CD4-positive, alpha-beta T cell treated with Interleukin-15 for 4 hours (primary cell): Measurements from ENCODE around the gene TRAFD1.

Source experiments
- DNase-seq: peaks from one replicate; pipeline ENCODE4 v3.0.0-alpha.2; 2020; ENCODE audit warnings: low spot score

The TRAFD1 gene

DNA sequence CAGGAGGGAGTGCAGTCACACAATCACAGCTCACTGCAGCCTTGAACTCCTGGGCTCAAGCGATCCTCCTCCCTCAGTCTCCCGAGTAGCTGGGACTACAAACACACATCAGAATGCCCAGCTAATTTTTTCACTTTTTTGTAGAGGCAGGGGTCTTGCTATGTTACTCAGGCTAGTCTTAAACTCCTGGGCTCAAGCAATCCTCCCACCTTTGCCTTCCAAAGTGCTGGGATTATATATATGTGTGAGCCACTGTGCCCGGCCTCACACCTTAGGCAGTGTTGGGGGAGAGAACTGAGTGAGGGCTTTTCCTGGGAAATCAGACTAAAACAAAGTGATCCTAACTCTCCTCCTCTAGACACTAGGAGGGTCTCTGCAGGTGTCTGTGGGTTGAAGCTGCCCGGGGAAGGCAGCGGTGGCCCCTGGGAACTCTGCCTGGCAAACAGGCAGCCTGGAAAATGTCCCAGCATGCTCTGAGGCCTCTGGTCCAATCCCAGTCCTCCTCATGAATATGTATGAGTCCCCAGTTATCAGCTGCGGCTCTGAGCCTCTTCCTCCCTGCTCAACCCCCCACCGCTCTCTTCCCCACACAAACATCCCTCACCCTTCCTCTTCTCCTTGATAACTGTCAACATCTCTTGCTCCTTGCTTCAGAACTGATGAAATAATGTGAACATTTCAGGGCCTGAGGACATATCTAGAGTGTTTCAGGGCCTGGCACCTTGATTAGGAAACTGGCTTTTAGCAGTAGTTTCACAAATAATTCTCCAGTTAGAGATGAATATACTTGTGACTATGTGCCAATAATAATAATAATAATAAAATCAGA is 8.9 kb upstream of the TRAFD1 start:
- no peak for DNase-seq

DNA sequence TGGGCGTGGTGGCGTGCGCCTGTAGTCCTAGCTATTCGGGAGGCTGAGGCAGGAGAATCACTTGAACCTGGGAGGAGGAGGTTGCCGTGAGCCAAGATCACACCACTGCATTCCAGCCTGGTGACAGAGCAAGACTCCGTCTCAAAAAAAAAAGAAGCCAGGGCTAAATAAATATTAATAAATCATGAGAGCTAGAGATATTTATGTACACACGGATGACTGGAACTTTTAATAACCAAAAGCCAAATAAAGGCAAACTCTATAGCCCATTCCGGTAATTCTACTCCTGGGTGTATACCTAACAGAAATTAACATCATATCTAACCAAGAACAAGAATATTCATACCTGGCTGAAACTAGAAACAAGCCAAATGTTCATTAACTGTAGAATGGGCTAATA is 7.7 kb upstream of the TRAFD1 start:
- DNase-seq = no peak

DNA sequence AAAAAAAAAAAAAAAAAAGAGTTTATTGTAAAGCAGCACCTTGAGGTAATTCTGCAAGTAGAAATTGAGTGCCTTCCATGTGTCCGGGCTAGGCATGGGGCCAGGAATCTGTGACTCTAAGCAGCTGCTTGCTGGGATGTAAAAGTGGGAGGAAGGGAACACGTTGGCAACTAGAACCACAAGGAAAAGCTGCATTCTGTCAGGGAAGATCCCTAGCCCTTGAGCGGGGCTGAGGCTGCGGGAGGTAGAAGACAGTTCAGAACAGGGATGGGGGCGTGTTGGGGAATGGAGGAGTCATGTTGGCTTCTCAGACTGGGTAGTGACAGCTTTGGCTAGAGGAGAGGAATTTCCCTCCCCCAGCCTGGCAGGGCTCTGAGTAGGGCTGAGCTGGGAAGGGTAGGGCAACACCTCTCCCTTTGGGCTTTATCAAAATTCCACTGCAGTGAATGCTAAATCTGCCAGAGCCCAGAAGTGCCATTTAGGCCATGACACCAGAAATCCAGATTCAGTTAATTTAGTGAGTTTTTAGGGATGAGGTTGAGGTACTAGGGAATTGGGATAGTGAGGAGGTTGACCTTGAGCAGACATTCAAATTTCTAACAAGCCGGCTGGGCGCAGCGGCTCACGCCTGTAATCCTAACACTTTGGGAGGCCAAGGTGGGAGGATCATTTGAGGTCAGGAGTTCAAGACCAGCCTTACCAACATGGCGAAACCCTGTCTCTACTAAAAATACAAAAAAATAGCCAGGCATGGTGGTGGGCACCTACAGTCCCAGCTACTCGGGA is 3.4 kb upstream of the TRAFD1 start:
- DNase-seq = no peak

DNA sequence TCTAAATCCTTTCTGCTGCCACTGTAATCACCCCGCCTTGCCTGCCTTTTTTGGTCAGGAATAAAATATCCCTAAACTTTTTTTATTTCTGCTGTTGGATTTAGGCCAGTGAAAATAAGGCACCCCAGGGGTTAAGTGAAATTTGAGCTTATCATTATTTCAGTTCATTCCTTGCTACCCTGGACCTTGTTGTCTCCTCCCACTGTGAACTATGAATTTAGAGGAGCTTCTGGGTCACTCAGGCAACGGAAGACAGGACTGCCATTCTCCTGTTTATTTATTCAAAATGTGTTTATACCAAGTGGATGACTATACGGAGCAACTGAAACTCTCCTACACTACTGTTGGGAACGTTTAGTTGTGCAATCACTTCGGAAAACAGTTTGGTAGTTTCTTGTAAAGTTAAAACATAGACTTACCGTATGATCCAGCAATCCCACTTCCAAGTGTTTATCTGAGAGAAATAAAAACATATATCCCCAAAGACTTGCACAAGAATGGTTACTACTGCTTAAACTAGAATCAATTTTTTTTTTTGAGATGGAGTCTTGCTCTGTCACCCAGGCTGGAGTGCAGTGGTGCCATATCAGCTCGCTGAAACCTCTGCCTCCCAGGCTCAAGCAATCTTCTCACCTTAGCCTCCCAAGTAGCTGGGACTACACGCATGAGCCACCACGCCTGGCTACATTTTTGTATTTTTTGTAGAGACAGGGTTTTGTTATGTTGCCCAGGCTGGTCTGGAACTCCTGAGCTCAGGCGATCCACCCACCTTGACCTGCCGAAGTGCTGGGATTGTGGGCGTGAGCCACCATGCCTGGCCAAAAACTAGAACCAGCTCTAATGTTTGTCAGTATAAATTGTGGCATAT is 2.3 kb upstream of the TRAFD1 start:
- no peak for DNase-seq

DNA sequence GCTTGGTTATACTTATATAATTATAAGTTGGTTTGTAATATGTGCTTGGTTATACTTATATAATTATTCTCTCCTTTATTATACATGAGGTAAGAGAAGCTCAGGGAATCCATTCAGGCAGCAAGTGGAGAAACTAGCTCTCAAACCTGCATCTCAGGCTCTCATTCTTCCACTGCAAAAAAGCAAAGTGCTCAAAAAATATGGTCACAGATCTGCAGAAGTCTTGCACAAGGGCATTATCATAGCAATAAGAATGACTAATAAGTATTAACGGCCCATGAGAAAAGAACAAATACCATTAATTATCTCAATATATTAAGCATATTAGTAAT is 476 bp upstream of the TRAFD1 start:
- DNase-seq = no peak

DNA sequence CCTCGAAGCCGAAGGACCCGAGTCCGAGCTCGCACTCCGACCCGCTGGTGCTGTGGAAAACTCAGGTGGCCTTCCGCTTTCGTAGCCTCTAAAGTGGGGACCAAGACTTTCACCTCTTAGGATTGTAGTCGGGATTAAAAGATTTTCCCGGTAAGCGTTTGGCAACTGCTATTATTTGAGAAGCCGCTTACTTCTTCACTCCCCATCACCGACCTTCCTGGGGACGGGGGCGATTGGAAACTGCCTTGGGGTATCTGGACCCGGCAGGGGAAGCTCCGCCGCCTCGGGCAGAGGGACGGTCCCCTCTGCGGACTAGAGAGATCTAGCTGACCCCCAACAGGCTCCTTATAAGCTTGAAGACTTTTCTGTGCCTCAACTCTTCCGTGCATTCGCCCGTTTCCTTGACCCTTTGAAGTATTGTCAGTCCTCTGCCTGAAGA is 659 bp downstream of the TRAFD1 start:
- DNase-seq = no peak

DNA sequence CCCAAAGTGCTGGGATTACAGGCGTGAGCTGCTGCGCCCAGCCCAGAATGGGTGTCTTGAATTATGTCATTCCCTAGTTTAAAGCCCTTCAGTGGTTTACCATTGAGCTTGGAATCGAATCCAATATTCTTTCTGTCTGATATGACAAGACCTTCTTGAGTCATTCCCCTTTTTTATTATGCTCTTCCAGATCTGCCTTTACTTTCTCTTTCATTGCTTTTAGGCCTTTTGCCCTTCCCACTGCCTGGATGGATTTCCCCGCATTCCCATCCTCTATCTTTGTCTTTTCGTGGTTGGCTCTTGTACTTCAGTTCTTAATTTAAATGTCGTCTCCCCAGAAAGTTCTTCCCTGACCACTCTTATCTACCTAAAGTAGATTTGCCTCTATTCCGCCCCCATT is 1.6 kb downstream of the TRAFD1 start:
- no peak for DNase-seq

DNA sequence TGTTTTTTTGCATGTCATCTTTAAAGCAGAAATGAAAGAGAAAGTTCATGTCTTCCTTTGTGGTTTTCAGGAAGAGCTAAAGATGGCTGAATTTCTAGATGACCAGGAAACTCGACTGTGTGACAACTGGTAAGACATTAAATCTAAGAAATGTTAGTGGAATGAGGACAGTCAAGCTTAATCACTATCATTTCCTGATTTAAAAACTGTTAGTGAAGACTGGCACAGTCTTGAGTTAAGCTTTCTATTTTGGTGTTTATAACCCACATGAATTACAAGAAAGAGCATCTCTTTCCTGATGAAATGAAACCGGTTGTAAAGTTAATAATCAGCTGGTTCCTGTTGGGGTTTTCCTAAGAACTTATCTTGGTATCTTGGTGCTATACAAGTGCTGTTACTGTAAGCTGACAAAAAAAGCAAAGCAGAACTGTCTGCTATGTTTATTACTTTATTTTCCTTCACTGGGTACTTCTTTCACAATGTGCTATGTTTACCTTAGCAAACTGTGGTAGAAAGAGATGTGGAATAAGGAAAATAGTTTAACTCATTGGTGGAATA is 5.2 kb downstream of the TRAFD1 start:
- DNase-seq = peak; percentile 78

DNA sequence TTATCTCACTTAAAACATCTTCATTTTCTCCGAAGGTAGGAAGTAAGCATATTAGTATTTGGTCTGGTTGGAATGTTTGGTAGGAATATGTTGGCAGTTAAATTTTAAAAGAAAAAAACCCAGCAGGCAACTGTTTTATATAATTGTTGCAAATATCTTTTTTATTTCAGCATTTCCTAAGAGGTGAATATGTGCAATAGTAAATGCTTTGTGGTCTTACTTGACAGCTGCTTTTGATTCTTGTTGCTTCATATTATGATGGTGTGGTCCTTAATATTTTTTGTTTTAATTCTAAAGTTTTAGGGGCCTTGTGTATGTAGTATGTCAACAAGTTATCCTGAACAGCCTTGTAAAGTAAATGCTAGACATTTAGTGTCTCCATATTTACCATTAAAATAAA is 6.3 kb downstream of the TRAFD1 start:
- no peak for DNase-seq

DNA sequence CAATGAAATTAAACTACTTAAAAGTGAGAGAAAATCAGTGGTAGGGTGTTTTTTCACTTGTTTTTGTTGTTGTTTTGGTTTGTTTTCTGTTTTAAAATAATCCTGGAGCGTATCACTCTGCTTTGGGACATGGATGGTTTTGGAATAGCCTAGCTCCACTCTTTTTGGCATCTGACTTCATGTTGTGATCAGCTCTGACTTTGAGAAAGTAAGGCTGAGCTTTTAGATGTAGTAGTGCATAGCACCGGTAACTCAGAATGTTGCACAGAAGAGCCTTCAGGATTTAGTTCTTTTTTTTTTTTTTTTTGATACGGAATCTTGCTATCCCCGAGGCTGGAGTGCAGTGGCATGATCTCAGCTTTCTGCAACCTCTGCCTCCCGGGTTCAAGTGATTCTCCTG is 8.1 kb downstream of the TRAFD1 start:
- DNase-seq = no peak

DNA sequence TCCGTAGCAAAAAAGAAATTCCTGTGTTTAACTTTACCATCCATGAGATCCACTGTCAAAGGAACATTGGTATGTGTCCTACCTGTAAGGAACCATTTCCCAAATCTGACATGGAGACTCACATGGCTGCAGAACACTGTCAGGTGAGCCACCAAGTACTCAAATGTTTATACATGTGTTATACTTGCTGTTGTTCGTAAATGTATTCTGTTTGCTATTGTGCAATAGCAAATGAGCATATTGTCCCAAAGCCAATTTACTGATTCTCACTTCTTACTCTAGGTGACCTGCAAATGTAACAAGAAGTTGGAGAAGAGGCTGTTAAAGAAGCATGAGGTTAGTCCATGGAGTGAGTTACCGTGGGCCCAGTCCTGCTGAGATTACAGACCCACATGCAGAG is 9.4 kb downstream of the TRAFD1 start:
- DNase-seq = no peak

DNA sequence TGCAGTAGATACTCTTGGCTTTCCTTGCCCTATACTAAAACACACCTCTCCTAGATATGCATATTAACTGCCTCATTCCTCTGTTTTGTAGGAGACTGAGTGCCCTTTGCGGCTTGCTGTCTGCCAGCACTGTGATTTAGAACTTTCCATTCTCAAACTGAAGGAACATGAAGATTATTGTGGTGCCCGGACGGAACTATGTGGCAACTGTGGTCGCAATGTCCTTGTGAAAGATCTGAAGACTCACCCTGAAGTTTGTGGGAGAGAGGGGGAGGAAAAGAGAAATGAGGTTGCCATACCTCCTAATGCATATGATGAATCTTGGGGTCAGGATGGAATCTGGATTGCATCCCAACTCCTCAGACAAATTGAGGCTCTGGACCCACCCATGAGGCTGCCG is 15.4 kb downstream of the TRAFD1 start:
- no peak for DNase-seq

DNA sequence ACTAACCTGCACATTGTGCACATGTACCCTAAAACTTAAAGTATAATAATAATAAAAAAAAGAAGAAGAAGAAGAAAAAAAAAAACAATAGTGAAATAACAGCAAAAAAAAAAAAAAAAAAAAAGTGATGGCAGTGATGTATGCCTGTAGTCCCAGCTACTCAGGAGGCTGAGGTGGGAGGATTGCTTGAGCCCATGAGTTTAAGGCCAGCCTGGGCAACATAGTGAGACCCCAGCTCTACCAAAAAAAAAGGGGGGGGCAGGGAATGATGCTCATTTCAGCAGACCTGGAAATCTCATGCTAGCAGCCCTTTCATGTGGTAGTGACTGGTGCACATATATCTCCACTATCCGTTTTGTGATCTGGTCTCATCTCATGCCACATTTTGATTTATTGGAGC is 20.8 kb downstream of the TRAFD1 start:
- DNase-seq = no peak

DNA sequence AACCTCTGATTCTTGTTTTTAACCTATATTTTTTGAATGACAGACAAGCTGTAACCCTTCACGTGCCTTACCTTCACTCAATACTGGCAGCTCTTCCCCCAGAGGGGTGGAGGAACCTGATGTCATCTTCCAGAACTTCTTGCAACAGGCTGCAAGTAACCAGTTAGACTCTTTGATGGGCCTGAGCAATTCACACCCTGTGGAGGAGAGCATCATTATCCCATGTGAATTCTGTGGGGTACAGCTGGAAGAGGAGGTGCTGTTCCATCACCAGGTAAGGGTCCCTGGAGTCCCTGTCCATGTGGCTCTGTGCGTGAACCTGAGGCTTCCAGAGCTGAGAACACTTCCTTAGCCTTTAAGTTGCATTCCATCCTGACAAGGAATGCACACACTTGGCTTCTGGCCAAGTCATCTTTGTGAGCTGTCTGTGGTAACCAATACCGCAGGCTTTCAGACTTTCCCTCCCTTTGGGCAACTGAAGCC is 22.7 kb downstream of the TRAFD1 start:
- no peak for DNase-seq

DNA sequence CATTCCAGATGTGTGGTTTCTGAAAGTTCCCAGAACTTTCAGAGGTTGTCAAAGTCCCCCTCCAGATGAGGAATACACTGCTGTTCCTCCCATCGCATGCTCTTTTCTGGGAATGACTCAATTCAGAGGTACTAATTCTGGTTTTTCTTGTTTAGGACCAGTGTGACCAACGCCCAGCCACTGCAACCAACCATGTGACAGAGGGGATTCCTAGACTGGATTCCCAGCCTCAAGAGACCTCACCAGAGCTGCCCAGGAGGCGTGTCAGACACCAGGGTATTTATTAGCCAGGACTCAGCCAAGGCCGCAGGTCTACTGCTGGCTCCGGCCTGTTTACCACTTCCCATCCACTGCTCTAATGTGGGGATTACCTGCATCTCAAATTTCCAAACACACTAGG is 24.2 kb downstream of the TRAFD1 start:
- DNase-seq = no peak

DNA sequence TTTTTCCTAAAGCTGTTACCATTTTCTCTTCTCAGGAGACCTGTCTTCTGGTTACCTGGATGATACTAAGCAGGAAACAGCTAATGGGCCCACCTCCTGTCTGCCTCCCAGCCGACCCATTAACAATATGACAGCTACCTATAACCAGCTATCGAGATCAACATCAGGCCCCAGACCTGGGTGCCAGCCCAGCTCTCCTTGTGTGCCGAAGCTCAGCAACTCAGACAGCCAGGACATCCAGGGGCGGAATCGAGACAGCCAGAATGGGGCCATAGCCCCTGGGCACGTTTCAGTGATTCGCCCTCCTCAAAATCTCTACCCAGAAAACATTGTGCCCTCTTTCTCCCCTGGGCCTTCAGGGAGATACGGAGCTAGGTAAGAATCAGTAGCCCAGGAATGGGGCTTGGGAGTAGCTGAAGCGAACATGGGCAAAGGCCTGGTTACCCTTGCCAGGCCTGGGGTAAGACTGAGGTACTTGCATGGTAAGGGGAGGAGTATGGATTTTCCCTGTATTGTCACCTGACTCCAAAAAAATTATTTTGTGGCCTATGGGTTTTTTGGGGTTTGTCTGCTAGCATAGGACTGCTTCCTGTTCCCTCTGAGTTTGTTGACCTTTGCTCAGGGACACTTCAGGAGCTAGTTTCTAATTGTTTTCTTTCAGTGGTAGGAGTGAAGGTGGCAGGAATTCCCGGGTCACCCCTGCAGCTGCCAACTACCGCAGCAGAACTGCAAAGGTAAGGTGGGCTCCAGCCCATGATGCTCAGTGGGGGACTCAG is 26.6 kb downstream of the TRAFD1 start:
- DNase-seq = no peak

DNA sequence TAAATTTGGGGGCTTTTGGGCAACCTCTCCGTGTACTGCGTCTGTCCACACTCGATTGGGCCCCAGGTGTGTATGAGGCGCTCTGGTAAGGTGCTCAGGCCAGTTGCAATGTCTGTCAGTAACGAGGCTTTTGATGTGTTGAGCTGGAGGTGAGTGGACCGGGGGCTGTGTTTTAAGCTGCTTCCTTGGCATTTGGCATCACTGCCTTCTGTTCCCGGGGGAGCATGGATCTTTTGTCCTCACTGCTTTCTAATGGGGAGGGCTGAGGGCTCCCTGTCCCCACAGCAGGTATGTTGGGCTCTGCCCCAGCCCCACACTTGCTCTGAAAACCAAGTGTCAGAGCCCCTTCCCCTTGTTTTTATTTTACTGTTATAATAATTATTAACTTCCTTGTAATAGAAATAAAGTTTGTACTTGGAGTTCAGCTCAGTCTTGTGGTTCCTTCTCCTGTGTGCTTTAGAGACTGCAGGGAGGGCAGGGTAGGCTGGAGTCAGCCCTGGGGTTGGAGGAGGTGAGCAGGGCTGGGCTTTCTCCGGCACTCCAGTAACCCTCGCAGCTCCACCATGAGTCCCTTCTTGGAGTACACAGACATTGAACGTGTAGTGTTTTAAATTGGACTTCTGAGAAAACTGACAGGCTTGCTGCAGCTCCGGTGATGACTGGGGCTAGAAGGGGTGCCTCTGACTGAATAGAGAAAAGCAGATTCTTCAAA is 28.0 kb downstream of the TRAFD1 start:
- no peak for DNase-seq

DNA sequence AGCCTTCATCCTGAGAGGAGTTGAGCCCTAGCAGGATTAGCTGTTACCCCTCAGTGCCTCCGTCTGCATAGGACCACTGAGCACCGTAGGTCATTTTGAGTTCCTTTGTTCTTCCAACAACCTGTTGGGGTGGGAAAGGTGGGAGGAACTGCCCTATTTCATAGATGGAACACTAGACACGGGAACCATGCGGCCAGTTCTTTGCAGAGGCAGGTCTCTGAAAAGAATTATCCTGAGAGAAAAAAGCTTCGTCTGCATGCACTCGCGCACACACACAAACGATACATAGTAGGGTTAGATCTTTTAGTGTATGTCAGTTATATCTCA is 28.5 kb downstream of the TRAFD1 start:
- DNase-seq = no peak

DNA sequence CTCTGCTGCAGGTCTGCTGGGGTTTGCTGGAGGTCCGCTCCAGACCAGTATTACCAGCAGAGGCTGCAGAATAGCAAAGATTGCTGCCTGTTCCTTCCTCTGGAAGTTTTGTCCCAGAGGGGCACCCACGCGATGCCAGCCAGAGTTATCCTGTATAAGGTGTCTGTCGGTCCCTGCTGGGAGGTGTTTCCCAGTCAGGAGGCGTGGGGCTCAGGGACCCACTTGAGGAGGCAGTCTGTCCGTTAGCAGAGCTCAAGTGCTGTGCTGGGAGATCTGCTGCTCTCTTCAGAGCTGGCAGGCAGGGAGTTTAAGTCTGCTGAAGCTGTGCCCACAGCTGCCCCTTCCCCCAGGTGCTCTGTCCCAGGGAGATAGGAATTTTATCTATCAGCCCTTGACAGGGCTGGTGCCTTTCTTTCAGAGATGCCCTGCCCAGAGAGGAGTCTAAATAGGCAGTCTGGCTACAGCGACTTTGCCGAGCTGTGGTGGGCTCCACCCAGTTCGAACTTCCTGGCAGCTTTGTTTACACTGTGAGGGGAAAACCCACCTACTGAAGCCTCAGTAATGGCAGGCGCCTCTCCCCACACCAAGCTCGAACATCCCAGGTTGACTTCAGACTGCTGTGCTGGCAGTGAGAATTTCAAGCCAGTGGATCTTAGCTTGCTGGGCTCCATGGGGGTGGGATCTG is 33.2 kb downstream of the TRAFD1 start:
- DNase-seq = peak; percentile 55

DNA sequence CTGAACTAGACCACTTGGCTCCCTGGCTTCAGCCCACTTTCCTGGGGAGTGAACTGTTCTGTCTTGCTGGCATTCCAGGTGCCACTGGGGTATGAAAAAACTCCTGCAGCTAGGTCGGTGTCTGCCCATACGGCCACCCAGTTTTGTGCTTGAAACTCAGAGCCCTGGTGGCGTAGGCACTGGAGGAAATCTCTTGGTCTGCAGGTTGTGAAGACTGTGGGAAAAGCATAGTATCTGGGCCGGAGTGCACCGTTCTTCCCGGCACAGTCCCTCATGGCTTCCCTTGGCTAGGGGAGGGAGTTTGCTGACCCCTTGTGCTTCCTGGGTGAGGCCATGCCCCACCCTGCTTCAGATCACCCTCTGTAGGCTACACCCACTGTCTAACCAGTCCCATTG is 33.8 kb downstream of the TRAFD1 start:
- DNase-seq = no peak
